Breast epithelium (tissue), 4 donors: ENCODE measurements around the gene CCDC12. TPM values are rescaled to one million over a fixed set of nuclear protein-coding genes. Genes with fewer than 3 reads are reported as not detected.

ENCODE experiments used
- DNase-seq, 2 donors: peaks; one replicate each; pipeline ENCODE4 v3.0.0-alpha.2; 2019; ENCODE audit warnings: low spot score in 2 of 2
- H3K27ac ChIP-seq, 2 donors: fragments of 200-600 bp; sonication (generic) in 1 of 2; one replicate each; pipeline ENCODE4 v1.5.1; 2016 to 2019; ENCODE audit warnings: mild to moderate bottlenecking in 1 of 2
- H3K27me3 ChIP-seq, 2 donors: fragments of 200-600 bp; sonication (generic) in 1 of 2; one replicate each; pipeline versions ENCODE4 v1.5.1 to v1.6.0; 2017 to 2019; ENCODE audit warnings: control low read depth in 1 of 2, mild to moderate bottlenecking in 1 of 2
- H3K36me3 ChIP-seq: fragments of 200-600 bp; one replicate; pipeline ENCODE4 v1.5.1; 2019
- H3K4me1 ChIP-seq, 2 donors: fragments of 200-600 bp; sonication (generic); one replicate each; pipeline ENCODE4 v1.5.1; 2016 to 2019; ENCODE audit warnings: control low read depth in 1 of 2
- H3K4me3 ChIP-seq, 3 donors: fragments of 200-600 bp; sonication (generic); 1 replicate in 2 of 3; 2 replicates in 1 of 3; pipeline ENCODE4 v1.5.1; 2016 to 2019; ENCODE audit warnings: mild to moderate bottlenecking in 3 of 3, moderate library complexity in 2 of 3
- H3K9me3 ChIP-seq, 2 donors: fragments of 200-600 bp; sonication (generic) in 1 of 2; one replicate each; pipeline ENCODE4 v1.5.1; 2016 to 2019; ENCODE audit warnings: control low read depth in 1 of 2
- CTCF ChIP-seq, 3 donors: fragments of 450-650 bp; IDR thresholded peaks; one replicate each; pipeline ENCODE4 v1.5.1; 2016 to 2017; ENCODE audit warnings: antibody characterized with exemption in 3 of 3, mild to moderate bottlenecking in 3 of 3, moderate library complexity in 3 of 3
- POLR2A ChIP-seq: fragments of 450-650 bp; IDR thresholded peaks from one replicate; pipeline ENCODE4 v1.6.1; 2016; ENCODE audit warnings: antibody characterized with exemption, mild to moderate bottlenecking, moderate library complexity
- POLR2AphosphoS5 ChIP-seq, 3 donors: sonication (generic); formaldehyde crosslinking; IDR thresholded peaks; one replicate each; pipeline ENCODE4 v1.6.1; 2017; ENCODE audit warnings: antibody characterized with exemption in 3 of 3
- intact Hi-C: fragments of 100-400 bp; cut with DNase I; formaldehyde crosslinking; loops from one replicate; pipeline ENCODE4 v1.15.1; 2023; ENCODE audit warnings: low total_unique reads
- total RNA-seq, 3 donors: library from RNA; depleted of rRNA; stranded (reverse); fragments of >200 nt; gene quantifications; one replicate each; pipeline ENCODE4 v1.1.0, GENCODE V29; 2016

The CCDC12 gene
- total RNA-seq, 3 donors from 2014 or later, result 27.0 to 50.2 (median 43.9) TPM

GRCh38 chr3:46955157-46955556, 21.4 kb downstream of the CCDC12 start:
- H3K9me3 ChIP-seq, result no peaks in the 10 kb centered on the region
- H3K27me3 ChIP-seq, result no peaks in the 10 kb centered on the region
- intact Hi-C loops, result no loop called here
- no peak for DNase-seq
- peaks cover 11 to 34% of the 10 kb centered on the region in 2 donors for H3K4me1 ChIP-seq
- TF ChIP-seq POLR2A (no peak), POLR2AphosphoS5 (IDR thresholded peaks at IDR 0.05) (no peak), CTCF (IDR thresholded peaks at IDR 0.05) (no peak)
- H3K27ac ChIP-seq, result peak overlapping the region; percentile 26 to 86
- no peak overlapping the region for H3K4me3 ChIP-seq
- H3K36me3 ChIP-seq, result no peaks in the 10 kb centered on the region

GRCh38 chr3:46954178-46954577, 22.4 kb downstream of the CCDC12 start:
- peaks cover 4 to 28% of the 10 kb centered on the region in 2 donors for H3K4me1 ChIP-seq
- TF ChIP-seq POLR2A, result no peak
- TF ChIP-seq POLR2AphosphoS5 (IDR thresholded peaks at IDR 0.05), result no peak
- no peak for TF ChIP-seq CTCF (IDR thresholded peaks at IDR 0.05)
- H3K36me3 ChIP-seq, result no peaks in the 10 kb centered on the region
- H3K27me3 ChIP-seq, result no peaks in the 10 kb centered on the region
- DNase-seq, result no peak
- H3K9me3 ChIP-seq, result no peaks in the 10 kb centered on the region
- no peak overlapping the region for H3K4me3 ChIP-seq
- peak overlapping the region in 1 of 2 donors; percentile 17 for H3K27ac ChIP-seq
- intact Hi-C loops, result no loop called here

GRCh38 chr3:46953234-46954010, 23.1 kb downstream of the CCDC12 start:
- Histone ChIP-seq H3K4me1 (peaks cover 0 to 26% of the 10 kb centered on the region in 2 donors), H3K36me3 (no peaks in the 10 kb centered on the region), H3K27me3 (no peaks in the 10 kb centered on the region), H3K4me3 (no peak overlapping the region), H3K27ac (no peak overlapping the region), H3K9me3 (no peaks in the 10 kb centered on the region)
- TF ChIP-seq CTCF (IDR thresholded peaks at IDR 0.05) (no peak), POLR2AphosphoS5 (IDR thresholded peaks at IDR 0.05) (no peak), POLR2A (no peak)
- DNase-seq, result no peak
- intact Hi-C loops, result no loop called here

GRCh38 chr3:46952813-46953212, 23.7 kb downstream of the CCDC12 start:
- TF ChIP-seq POLR2AphosphoS5 (IDR thresholded peaks at IDR 0.05) (no peak), POLR2A (no peak), CTCF (IDR thresholded peaks at IDR 0.05) (no peak)
- intact Hi-C loops, result no loop called here
- no peak overlapping the region for H3K4me3 ChIP-seq
- DNase-seq, result no peak
- H3K27me3 ChIP-seq, result no peaks in the 10 kb centered on the region
- H3K4me1 ChIP-seq, result peaks cover 0 to 31% of the 10 kb centered on the region in 2 donors
- H3K9me3 ChIP-seq, result no peaks in the 10 kb centered on the region
- H3K36me3 ChIP-seq, result no peaks in the 10 kb centered on the region
- no peak overlapping the region for H3K27ac ChIP-seq

GRCh38 chr3:46950650-46951241, 25.8 kb downstream of the CCDC12 start:
- intact Hi-C loops, result no loop called here
- Histone ChIP-seq H3K36me3 (no peaks in the 10 kb centered on the region), H3K27me3 (no peaks in the 10 kb centered on the region), H3K4me3 (no peak overlapping the region), H3K9me3 (no peaks in the 10 kb centered on the region), H3K27ac (no peak overlapping the region), H3K4me1 (peaks cover 0 to 43% of the 10 kb centered on the region in 2 donors)
- DNase-seq, result no peak
- TF ChIP-seq CTCF (IDR thresholded peaks at IDR 0.05) (no peak), POLR2AphosphoS5 (IDR thresholded peaks at IDR 0.05) (no peak), POLR2A (no peak)
